MV-4-11 (cell line): ENCODE results near the gene ALS2CL.
A peak's percentile ranks its signal among the peaks of the same experiment; 100 is the strongest.
"Not testable (repeated sequence)": the region's sequence is repeated elsewhere in the genome, so short reads cannot be mapped to it uniquely, and the experiment has no call there.

Experiments
- DNase-seq: peaks from one replicate; lab custom pipeline; 2025; lab: John Stamatoyannopoulos, UW

The ALS2CL gene

DNA sequence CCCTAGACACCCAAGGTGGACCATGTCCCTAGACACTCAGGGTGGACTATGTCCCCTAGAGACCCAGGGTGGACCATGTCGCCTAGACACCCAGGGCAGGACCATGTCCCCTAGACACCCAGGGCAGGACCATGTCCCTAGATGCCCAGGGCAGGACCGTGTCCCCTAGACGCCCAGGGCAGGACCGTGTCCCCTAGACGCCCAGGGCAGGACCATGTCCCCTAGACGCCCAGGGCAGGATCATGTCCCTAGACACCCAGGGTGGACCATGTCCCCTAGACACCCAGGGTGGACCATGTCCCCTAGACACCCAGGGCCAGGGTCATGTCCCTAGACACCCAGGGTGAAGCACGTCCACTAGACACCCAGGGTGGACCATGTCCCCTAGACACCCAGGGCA is 10.9 kb upstream of the ALS2CL start:
- DNase-seq, result not testable (repeated sequence)

DNA sequence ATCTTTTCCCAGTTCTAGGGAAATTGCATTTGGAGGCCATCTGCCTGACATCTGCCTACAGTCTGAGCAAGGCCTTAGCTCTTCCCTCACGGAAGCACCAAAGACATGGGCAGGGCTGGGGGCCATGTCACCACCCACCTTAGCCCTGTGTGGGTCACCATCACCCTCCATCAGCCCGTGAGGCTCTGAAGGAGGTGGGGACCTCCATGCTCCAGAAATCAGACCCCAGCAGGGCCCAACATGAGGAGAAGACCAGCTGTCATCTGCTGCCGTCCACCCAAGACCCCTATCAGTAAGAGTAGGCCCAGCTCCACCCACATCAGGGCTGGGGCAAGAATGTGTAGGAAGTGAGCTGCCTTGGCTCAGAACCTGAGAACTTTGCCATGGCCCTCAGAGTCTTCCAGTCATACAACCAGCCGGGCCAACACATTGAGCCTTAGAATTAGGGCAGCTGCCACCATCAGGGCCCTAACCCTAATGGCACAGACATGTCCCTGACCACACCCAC is 9.6 kb upstream of the ALS2CL start:
- DNase-seq, result no peak

DNA sequence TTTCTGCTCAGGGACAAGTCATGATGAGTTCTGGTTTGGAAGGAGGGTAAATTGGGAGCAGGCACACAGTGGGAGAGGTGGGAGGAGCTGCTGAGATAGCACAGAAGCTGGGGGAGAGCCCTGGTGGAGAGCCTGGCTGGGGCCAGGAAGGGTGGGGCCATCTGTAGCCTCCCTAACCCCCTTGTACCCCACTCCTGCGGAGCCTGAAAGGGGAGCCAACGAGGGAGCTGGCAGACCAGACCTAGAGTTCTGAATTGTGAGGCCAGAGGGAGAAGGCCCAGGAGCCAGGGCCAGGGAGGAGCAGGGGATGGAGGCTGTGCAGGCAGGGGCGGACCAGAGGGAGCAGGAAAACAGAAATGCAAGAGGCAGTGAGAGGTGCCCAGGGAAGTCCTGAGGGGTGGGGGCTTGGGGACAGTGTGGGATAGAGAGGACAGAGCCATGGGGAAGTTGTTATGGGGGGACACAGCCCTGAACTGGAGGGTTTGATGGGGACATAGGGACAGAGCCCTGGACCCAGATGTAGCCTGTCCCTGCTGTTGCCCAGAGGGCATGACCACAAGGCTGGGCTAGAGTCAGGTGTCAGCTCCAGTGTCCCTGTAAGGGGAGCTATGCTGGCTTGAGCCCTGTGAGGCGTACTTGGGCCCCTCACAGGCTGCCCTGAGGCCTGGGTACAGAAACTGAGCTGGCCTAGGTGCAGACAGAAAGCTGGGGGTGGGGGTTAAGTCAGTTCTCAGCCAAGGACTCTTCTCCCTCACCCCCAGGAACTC is 8.9 kb upstream of the ALS2CL start:
- DNase-seq, result no peak

DNA sequence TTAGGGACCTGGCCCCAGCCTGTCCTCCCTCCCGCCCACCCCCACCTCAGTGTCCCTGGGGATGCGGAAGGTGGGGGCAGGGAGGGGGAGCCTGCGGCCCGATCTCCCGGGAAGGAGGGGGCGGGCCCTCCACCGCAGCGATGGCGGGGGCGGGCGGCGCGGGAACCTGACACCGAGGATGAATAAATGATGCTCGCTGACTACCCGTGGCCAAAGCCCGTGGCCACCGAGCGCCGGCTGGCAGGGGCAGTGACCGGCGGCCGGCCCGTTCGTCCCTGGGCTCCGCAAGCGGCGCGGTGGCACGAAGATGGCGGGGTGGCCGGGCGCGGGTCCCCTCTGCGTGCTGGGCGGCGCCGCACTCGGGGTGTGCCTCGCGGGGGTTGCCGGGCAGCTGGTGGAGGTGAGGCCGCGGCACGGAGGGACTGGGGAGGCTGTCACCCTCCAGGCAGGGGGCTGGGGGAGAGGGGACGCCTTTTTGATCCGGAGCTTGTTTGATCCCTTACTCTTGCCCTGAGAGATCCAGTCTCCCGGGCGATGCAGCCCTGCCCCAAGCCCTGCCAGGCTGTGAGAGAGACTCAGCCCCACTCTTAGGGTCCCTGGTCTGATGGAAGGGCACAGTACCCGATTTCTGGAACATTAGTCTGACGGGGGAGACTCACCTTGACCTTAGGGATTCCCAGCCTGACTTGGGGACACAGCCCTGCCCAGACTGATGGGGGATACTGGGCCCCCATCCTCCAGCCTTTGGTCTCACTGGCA is 7.9 kb upstream of the ALS2CL start, which contains the start of gene TMIE:
TSS of gene TMIE (plus strand) at position 212 of the 759 bp plus-strand sequence. CDS start at position 308, 96 bp downstream.
- no peak for DNase-seq

DNA sequence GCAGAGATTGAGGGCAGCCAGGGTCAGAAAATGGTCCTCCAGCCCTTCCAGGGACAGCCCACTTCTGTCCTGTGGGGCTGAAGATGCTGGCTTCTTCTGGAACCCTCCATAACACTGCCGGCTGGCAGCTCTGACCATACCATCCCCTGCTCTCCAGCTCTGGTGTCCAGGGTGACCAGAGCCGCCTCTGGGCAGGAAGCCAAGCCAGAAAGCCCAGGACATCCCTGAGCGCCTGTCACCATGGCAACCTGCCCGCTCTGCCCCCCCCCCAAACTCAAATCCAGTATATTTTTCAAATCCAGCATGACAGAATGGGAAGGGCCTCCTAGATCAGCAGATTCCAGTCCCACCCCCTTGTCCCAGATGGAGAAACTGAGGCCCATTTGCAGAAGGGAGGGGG is 7.3 kb upstream of the ALS2CL start:
- DNase-seq, result no peak

DNA sequence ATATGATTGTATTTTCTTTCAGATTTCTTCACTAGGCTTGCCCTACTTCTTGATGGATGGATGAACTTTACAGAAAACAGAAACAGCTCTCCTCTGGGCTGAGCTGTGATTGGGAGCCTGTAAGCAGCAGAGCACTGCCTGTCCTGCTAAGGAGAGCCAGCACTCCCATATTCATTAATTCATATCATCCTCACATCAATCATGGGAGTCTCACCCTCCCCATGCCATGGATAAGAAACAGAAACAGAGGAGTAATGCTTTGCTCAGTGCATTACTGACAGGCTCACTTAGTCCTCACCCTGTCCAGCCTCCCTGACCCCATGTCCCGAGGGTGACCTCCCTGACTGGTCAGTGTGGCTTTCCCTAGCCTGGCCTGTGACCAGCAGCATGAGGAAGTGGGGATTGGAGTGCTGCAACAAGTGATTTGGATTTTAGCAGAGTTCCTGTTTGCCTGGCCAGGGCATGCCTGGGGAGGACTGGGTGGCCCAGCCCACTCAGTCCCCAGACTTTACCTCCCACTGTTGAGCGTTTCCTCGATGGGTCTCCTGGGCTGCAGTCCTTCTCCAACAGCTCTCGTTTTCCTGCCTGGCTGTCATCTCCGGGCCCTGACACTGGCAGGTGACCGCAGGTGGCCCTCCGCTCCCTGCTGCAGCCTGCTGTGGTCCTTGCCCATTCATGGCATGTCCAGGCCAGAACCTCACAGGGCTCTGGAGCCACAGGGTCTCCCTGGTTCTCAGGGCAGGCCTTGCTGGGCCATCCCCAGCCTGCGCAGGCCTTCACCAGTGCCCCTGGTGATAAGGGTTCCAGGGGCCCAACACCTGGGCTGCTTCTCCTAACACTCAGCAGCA is 6.4 kb upstream of the ALS2CL start:
- peak; percentile 76 for DNase-seq

DNA sequence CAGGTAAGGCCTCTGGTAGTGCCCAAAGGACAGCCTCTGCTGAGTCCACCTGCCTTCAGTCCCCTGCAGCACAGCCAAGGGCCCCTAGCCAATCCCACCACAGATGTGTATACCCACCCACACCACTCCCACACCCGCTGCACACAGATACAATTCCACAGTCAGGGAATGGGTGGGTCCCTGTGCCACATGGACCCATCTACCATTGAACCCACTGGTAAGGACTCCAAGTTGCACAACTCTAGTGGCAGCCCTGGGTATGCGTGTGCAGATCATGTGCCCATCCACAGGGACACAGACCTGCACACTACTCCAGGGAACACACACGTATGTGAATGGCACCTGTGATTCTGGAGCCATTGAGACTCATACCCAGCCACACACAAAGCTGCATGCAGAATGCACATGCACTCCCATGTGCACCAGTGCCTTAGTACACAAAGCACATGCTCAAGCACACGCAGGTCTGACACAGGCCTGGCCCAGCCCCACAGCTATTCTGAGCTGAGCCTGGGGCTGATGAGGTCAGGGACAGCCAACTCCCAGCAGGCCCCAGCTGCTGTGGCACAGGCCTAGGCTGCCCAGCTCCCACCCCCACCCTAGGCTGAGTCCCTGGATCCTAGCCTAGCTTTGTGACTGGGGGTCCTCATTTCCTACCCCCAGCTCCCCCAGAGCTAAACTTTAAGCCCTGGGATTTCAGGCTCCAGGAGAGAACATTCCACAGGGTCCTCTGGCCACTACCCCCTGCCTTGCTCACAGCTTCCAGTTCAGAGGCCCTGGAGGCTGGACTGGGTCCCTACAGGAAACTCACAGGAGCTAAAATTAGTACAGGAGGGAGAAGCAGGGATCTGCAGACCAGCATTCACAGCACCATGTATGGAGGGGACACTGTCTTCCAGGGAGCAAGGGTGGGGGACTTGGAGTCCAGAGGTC is 2.7 kb upstream of the ALS2CL start:
- DNase-seq, result no peak

DNA sequence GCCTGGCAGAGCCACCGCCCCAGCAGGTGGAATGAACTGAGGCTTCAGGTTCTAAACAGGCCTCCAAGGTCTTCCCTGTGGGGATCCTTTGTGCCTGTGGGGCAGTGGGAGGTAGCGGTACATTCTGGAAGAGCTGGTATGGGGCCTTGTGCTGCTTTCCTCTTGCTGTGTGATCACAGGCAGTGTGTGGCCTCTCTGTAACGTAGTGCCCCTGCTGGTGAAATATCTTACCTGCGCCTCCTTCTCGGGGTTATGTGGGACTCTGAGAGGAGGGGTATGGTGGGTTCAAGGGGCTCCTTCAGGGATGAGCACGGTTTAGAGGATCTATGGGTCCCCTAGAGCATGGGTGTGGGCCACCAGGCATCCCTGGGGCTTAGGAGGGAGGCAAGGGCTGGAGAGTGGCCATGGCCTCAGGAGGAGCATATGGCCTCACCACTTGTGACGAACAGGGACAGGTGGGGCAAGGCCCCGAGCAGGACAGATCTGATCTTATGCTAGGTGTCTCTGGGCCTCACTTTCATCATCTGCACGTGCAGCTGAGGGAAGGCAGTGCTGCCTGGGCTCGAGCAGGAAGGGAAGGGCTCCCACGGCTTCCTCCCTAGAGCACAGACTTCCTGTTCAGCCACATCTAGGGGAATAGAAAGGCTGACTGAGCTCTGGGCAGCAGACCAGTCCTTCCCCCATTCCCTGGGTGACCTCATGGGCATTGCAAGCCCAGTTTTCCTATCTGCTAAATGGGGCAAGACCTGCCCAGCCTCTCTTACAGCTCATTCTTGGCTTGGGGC is 1.9 kb upstream of the ALS2CL start:
- DNase-seq, result peak; percentile 82

DNA sequence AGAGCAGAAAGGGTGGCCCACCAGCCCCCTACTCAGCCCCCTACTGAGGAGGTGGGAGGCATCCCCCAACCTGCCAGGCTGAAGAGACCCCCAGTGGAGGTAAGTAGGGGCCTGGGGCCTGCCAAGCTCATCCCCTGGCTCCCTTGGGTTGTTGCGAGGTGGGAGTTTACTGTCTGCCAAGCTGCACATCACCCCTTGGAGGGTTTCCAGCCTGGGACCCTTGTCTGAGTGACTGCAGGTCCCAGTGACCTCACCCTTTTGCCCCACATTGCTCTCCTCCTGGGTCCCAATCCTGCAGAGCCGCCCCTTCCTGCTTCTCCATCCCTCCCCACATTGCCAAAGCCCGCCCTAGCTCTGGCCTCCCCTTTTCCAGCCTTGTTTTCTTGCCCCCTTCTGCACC is 1.0 kb upstream of the ALS2CL start:
- DNase-seq, result no peak

DNA sequence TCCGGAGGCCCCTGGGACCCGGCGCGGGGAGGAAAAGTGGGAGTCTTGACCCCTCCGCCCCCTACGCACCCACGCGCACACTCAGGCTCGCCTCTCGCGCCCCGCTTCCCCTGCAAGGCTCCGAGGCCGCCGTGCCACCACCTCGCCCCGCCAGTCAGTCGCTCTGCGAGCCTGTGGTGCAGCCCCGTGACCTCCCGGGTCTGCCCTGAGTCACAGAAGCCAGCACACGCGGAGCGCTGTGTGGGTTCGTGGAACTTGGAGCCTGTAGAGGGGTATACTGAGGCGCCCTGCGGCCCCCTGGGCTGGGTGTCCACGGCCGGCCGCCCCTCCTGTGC is 380 bp upstream of the ALS2CL start:
- DNase-seq, result peak; percentile 4

DNA sequence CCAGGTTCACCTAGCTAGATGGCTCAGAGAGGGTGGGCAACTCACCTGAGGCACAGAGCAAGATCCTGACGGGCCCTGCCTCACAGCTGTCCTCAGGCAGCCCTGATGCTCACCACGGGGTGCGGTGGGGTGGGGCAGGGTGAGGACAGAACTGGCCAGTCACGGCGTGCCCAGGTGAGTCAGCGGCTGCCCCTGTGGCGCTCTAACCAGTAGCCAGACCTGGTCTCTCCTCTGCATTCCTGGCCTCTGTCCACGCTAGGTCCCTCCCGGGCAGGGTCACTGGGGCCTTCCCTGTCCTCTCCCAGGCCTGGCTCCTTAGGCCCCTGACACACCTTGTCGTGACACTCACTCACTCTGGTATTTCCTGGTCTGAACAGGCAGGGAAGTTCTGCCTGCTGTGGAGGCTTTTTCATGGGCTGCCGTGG is 901 bp downstream of the ALS2CL start:
- DNase-seq, result no peak

DNA sequence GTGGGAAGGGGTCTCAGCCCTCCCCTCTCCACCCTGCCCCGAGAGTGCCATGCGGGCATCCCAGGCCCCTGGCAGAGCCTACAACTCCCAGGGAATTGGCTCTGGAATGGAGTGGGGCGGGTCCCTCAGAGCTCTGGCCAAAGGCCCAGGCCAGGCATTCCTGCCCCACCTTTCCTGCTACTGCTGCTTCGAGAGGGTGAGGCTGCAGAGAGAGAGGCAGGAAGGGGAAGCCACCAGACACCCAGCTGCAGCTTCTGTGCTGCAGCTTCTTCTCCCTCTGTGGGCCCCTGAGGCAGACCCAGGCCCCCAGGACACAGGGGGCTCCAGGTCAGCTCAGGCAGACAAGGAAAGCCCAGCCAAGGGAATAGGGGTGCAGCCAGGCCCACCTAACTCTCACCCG is 2.7 kb downstream of the ALS2CL start:
- DNase-seq, result no peak

DNA sequence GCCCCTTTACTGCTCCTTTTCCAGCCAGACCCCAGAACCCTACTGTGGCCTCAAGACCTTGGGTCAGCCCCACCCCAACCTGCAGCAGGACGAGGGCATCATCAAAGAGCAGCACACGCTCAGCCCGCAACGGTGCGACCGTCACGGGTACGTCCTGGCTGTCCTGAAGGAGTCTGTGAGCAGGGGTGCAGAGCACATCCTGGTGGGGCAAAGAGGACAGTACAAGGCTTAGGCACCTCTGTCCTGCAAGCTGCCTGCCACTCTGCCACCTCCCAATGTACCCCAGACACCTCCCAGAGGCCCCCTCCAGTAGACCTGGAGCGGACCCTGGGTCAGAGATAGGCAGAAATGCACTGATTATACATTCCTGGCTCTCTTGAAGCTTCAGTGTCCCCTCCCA is 8.0 kb downstream of the ALS2CL start:
- no peak for DNase-seq

DNA sequence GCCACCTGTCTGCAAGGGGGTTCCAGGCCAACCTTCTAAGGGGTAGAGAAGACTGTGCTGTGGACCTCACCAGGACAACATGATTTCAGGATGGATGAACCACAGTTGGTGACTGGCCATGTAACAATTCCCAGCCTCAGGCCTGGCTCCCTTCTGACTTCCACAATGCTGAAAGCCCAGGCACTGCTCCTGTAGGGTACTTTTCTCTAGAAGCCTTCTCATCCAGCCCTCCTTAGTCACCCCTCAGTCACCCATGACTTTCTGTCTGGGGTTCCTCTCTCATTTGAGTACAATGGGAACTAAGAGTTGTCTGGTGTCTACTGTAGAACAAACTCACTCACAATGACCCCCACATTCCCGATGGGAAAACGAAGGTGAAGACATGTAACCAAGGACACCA is 8.6 kb downstream of the ALS2CL start:
- no peak for DNase-seq

DNA sequence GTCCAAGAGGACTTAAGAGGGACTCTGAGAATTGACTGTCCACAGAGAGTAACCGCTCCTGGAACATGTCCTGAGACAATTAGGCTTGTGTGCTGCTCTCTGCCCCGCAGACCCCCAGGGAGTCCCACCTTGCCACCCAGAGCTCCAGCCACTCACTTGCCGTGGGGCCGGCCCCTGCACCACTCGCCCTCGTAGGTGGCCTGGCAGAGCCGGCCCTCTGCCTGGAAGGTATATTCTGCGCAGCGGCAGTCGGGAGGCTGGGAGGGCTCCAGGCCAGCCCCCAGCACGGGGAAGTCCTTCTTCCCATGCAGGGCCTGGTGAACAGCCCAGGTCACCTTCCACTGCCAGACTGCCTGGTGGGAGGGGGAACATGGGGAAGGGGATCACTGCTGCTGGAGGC is 10.5 kb downstream of the ALS2CL start:
- no peak for DNase-seq

DNA sequence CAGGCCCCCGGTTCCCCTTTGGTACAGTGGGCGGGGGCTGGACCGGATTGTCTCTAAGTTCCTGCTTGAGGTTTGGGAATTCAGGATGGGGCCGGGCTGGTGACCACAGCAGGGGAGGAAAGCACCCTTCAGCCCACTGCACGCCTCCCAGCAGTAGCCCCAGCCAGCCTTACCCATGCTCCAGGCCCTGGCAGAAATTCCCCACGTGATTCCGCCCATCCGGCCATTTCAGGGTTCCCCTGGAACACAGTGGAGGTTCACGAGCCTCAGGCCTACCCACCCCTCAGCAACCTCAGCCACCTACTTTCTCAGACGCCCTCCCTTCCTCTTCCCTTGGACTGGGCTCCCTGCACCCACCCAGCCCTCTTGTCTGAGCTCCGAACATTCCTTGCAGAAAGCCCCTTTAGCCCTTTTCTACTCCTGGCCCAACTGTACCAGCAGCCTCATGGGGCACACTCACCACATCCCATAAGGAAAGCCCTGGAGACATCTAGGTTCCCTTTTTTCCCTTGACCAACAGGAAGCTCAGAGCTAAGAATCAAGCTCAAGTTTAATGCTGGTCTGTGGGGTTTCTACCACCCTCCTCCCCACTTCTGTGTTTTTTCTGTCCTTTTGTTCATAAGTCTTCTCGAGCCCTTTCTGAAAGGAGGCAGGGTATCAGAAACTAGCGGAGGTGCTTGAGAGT is 11.5 kb downstream of the ALS2CL start:
- peak; percentile 80 for DNase-seq

DNA sequence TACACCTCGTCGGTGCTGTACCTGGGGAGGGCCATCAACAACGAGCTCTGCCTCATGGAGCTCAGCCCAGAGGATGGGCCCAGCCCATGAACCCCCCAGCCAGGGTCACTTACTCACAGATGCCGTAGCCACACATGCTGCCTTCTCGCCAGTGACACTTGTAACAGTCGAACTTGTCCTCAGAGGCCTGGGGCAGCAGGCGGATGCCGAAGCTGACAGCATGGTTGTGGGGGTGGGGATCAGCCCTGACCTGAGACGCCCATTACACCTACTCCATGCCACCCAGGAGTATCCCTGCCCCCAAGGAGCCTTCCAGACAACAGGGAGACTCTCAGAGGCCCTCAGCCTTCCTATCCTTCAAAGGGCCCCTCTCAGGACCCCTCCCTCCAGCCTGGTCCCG is 12.1 kb downstream of the ALS2CL start:
- DNase-seq, result no peak

DNA sequence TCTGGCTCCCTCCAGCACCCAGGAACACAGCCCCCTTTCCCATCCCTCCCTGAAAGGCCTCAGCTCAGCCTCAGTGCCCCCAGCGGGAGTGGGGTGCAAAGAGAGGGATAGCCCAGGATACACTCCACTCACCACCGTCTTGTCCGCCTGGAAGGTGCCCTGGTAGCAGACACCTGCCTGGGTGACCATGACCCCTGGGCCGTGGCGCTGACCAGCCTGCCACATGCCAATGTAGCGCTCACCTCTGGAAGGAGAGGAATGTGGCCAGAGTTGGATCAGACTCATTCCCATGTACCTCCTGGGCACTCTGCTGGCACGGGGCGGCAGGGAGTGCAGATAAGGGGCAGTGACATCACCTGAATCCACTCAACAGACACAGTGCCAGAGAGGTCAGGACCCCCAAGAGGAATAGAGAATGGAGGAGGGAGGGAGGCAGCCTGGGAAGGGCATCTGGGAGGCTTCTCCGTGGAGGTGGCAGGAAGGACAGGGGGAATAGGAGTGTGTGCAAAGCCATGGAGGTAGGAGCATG is 13.1 kb downstream of the ALS2CL start:
- DNase-seq, result no peak

DNA sequence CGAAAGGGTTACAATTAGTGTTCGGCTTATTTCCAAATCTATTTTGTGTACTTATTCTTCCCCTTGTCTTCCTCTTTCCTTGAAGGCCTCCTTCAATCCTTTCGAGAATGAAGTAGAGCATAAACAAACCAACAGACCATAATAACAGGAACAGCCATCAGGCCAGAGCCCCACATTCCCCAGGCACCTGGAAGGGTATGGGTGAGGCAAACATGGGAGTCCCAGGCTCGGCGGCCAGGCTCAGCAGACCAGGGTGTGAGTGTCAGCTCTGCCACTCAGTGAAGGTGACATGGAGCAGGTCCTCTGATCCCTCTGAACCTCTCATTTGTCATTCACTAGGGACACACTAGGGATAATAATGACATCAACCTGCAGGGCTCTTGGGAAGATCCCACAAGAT is 13.8 kb downstream of the ALS2CL start:
- no peak for DNase-seq

DNA sequence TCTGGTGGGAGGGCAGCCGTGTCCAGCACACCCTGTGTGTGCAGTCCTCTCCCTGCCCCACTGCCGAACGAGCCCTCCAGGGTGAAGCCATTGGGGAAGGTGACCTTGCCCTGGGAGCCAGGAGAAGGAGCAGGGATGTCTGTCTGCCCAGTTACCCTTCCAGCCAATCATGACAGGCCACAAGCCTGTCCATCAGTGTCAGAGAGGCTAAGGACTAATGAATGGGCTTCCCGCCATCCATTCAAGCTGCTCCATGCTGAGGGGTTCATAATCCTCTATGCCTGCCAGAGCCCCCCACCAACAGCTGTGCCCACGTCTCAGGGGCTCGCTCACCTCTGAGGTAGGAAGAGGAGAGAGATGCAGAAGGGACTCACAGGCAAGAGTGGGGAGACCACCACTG is 15.2 kb downstream of the ALS2CL start:
- DNase-seq, result no peak
